Ovary (tissue), 9 donors: ENCODE results near the gene TMPRSS3. TPM values are rescaled to one million over a fixed set of nuclear protein-coding genes. Genes with fewer than 3 reads are reported as not detected.

Source experiments
- DNase-seq, 5 donors: peaks; one replicate each; pipeline ENCODE4 v3.0.0-alpha.2; 2019 to 2020
- H3K27ac ChIP-seq, 2 donors: fragments of 200-600 bp; one replicate each; pipeline versions ENCODE4 v1.5.1 to v1.8.0; 2019 to 2022
- H3K27me3 ChIP-seq: fragments of 200-600 bp; one replicate; pipeline ENCODE4 v1.8.0; 2022
- H3K36me3 ChIP-seq: fragments of 200-600 bp; sonication (generic); one replicate; pipeline ENCODE4 v1.5.1; 2019
- H3K4me1 ChIP-seq: one replicate; pipeline ENCODE4 v1.8.1; 2013; ENCODE audit warnings: mild to moderate bottlenecking, moderate library complexity; ENCODE audit not compliant: insufficient read depth
- H3K4me3 ChIP-seq: fragments of 200-600 bp; sonication (generic); one replicate; pipeline ENCODE4 v1.5.1; 2017
- H3K9me3 ChIP-seq, 2 donors: fragments of 200-600 bp in 1 of 2; sonication (generic) in 1 of 2; one replicate each; pipeline versions ENCODE4 v1.5.1 to v1.8.1; 2013 to 2019; ENCODE audit warnings: mild to moderate bottlenecking in 1 of 2, moderate library complexity in 1 of 2
- CTCF ChIP-seq, 3 donors: fragments of 450-650 bp in 2 of 3; fragments of 200-600 bp in 1 of 3; IDR thresholded peaks; one replicate each; pipeline versions ENCODE4 v1.5.1 to v1.8.0; 2016 to 2022; ENCODE audit warnings: antibody characterized with exemption in 3 of 3, mild to moderate bottlenecking in 1 of 3
- EP300 ChIP-seq: sonication (generic); formaldehyde crosslinking; IDR thresholded peaks from one replicate; pipeline ENCODE4 v1.6.1; 2017; ENCODE audit warnings: antibody characterized with exemption
- POLR2A ChIP-seq: fragments of 450-650 bp; IDR thresholded peaks from one replicate; pipeline ENCODE4 v1.6.1; 2017; ENCODE audit warnings: antibody characterized with exemption, mild to moderate bottlenecking, moderate library complexity
- WGBS, 3 donors: extraction: QIAGEN DNeasy Blood & Tissue Kit in 1 of 3; methylation state at CpG; one replicate each; pipeline versions ENCODE4 v1.1.5 to v1.1.7; 2013 to 2017; 5-methylcytosine and 5-hydroxymethylcytosine counted together
- intact Hi-C, 4 donors: fragments of 100-400 bp; cut with DNase I; formaldehyde crosslinking; loops; one replicate each; pipeline versions ENCODE4 v1.11.0 to v1.15.1; 2022 to 2023
- polyA plus RNA-seq, 2 donors: library from polyadenylated mRNA; stranded (reverse); fragments of 200-250 nt in 1 of 2; fragments of 350-450 nt in 1 of 2; fragmentation: Illumina TruSeq in 1 of 2; extraction: RNeasy Lipid Tissue Mini Kit (QIAGEN cat#74804) in 1 of 2; gene quantifications; one replicate each; pipeline ENCODE4 v1.2.3, GENCODE V29; 2013 to 2014
- total RNA-seq, 7 donors: library from RNA; depleted of rRNA in 2 of 7; stranded (reverse); fragments of >200 nt in 2 of 7; fragmentation: NEBNext Ultra II Directional in 3 of 7; extraction: Animal tissue kit (Norgen Biotek cat#: 25700) in 3 of 7; gene quantifications; one replicate each; pipeline versions ENCODE4 v1.1.0 to v1.2.4, GENCODE V29; 2016 to 2023
- donor health status: DM: no; HTN: no; CAD: no; lungs with moderate emphysema.
- donor health status: DM: no; HTN: no; CAD: no.
- donor health status: Bipolar disorder and iron deficiency.
- donor health status: DM: yes; HTN: yes; CAD: no.
- donor health status: DM: no; HTN: no; CAD: no.
- donor health status: DM: yes; HTN: yes; CAD: no.

TMPRSS3 gene
- total and polyA plus RNA-seq, 9 donors: 0.07 to 28.6 (median 1.4) TPM; not detected in 2

- WGBS, 3 donors: 95 to 97% (median 96%) methylated on average over 8 of the region's 8 CpGs
- no peaks in the 10 kb centered on the region for H3K27me3 ChIP-seq
Observed at GRCh38 chr21:42414066-42414465, 18.2 kb upstream of the TMPRSS3 start.

GRCh38 chr21:42413500-42413899, 17.6 kb upstream of the TMPRSS3 start:
- Histone ChIP-seq H3K4me1 (peaks cover 9% of the 10 kb centered on the region), H3K4me3 (no peak overlapping the region), H3K27me3 (no peaks in the 10 kb centered on the region), H3K9me3 (no peaks in the 10 kb centered on the region), H3K27ac (no peak overlapping the region), H3K36me3 (no peaks in the 10 kb centered on the region)
- 89 to 95% (median 92%) methylated on average over 4 of the region's 4 CpGs for WGBS, 3 donors
- no peak for DNase-seq
- TF ChIP-seq EP300 (no peak), CTCF (IDR thresholded peaks at IDR 0.05) (no peak), POLR2A (no peak)
- intact Hi-C loops: no loop called here

More at GRCh38 chr21:42414066-42414465, 18.2 kb upstream of the TMPRSS3 start:
- H3K4me3 ChIP-seq: no peak overlapping the region
- no peaks in the 10 kb centered on the region for H3K36me3 ChIP-seq
- no peak overlapping the region for H3K27ac ChIP-seq
- no peak for DNase-seq
- H3K4me1 ChIP-seq: peaks cover 9% of the 10 kb centered on the region
- TF ChIP-seq POLR2A (no peak), CTCF (IDR thresholded peaks at IDR 0.05) (no peak), EP300 (no peak)
- intact Hi-C loops: no loop called here
- H3K9me3 ChIP-seq: no peaks in the 10 kb centered on the region

GRCh38 chr21:42413093-42413492, 17.2 kb upstream of the TMPRSS3 start:
- TF ChIP-seq CTCF (IDR thresholded peaks at IDR 0.05): no peak
- TF ChIP-seq EP300: no peak
- TF ChIP-seq POLR2A: no peak
- intact Hi-C loops: no loop called here
- Histone ChIP-seq H3K4me3 (no peak overlapping the region), H3K4me1 (peaks cover 9% of the 10 kb centered on the region), H3K36me3 (no peaks in the 10 kb centered on the region), H3K27ac (no peak overlapping the region), H3K9me3 (no peaks in the 10 kb centered on the region), H3K27me3 (no peaks in the 10 kb centered on the region)
- WGBS, 3 donors: 73 to 77% (median 76%) methylated on average over 14 of the region's 14 CpGs
- no peak for DNase-seq

- H3K4me1 ChIP-seq: peaks cover 9% of the 10 kb centered on the region
- H3K9me3 ChIP-seq: no peaks in the 10 kb centered on the region
- 82 to 89% (median 83%) methylated on average over 5 of the region's 5 CpGs for WGBS, 3 donors
- intact Hi-C loops: no loop called here
- no peaks in the 10 kb centered on the region for H3K36me3 ChIP-seq
- no peak for DNase-seq
- H3K4me3 ChIP-seq: no peak overlapping the region
- no peaks in the 10 kb centered on the region for H3K27me3 ChIP-seq
- TF ChIP-seq POLR2A (no peak), CTCF (IDR thresholded peaks at IDR 0.05) (no peak), EP300 (no peak)
- H3K27ac ChIP-seq: no peak overlapping the region
Observed at GRCh38 chr21:42412636-42412933, 16.7 kb upstream of the TMPRSS3 start.
